ENCODE results near the gene EMC1.
"Not testable (repeated sequence)": the region's sequence is repeated elsewhere in the genome, so short reads cannot be mapped to it uniquely, and the experiment has no call there.

EMC1 gene

GRCh38 chr1:19251305-19252196, at the start of gene EMC1, which contains the start of gene MRTO4:
TSS of gene EMC1 (minus strand) at chr1:19251524. CDS start at chr1:19251509, 15 bp downstream.
TSS of gene MRTO4 (plus strand) at chr1:19251805. CDS start at chr1:19251836, 31 bp downstream.
- peak; percentile 66 to 85 for DNase-seq

- no peak for DNase-seq
Observed at GRCh38 chr1:19300211-19300610, 48.9 kb upstream of the EMC1 start.

- no peak for DNase-seq
Observed at GRCh38 chr1:19294638-19295037, 43.3 kb upstream of the EMC1 start.

- DNase-seq, result no peak
Observed at GRCh38 chr1:19289244-19289643, 37.9 kb upstream of the EMC1 start.

GRCh38 chr1:19288324-19289241, 37.3 kb upstream of the EMC1 start, which contains the start of gene AKR7A3:
TSS of gene AKR7A3 (minus strand) at chr1:19288770. CDS start at chr1:19288709, 61 bp downstream.
- not testable (repeated sequence) for DNase-seq

DNA sequence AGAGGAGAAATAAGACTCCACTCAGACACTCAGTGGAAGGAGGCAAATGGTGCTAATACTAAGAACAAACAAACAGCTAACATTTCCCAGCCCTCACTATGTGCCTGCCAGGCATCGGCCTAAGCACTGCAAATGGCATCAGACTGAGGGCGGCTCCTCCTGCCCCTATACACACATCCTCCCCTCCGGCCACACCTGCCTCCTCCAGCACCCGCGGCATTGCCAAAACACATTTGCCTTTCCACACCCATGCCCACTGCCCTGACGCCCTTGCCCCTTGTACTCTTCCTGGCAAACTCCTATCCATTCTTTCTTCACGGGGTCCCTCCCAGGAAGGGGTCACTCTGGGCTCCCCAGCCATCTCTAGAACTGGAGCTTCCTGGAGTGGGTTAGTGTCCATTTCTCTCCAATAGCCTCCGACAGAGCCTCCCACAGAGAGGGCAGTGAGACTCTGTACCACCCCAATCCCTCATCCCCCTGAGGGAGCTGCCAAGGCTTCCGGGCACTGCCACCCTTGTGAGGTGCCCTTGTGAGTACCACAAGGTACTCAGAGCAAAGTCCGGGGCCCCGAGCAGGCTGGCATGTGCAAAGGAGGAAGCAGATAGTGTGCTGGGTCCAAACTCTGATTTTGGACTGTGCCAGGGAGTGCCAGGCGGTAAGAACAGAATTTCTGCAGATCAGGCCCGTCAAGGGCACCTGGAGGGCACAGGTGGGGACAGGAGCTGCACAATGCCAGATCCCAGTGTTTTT, 36.3 kb upstream of the EMC1 start:
- DNase-seq, result no peak

- DNase-seq, result not testable (repeated sequence)
Observed at GRCh38 chr1:19285807-19286206, 34.5 kb upstream of the EMC1 start.

GRCh38 chr1:19285366-19285765, 34.0 kb upstream of the EMC1 start:
- not testable (repeated sequence) for DNase-seq

GRCh38 chr1:19284881-19285280, 33.6 kb upstream of the EMC1 start:
- DNase-seq, result no peak

DNA sequence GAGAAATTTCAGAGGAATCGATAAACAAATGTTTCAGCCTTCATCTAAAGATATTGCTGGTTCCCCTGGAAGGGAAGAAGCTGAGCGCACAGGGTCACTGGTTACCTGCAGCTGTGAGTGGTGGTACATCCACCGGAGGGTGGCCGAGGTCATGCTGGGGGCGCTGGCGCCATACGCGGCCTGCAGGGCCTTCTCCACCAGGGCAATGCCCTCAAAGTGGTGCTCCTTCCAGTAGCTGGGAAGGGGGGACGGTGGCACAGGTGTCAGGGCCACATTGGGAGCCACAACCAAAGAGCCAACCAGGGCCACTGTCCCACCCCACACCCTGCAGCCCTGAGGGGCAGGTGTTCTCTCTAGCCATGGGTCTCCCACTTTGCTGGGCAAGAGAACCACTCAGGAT, 32.6 kb upstream of the EMC1 start:
- DNase-seq, result no peak

- no peak for DNase-seq
Observed at GRCh38 chr1:19274636-19275035, 23.3 kb upstream of the EMC1 start.

DNA sequence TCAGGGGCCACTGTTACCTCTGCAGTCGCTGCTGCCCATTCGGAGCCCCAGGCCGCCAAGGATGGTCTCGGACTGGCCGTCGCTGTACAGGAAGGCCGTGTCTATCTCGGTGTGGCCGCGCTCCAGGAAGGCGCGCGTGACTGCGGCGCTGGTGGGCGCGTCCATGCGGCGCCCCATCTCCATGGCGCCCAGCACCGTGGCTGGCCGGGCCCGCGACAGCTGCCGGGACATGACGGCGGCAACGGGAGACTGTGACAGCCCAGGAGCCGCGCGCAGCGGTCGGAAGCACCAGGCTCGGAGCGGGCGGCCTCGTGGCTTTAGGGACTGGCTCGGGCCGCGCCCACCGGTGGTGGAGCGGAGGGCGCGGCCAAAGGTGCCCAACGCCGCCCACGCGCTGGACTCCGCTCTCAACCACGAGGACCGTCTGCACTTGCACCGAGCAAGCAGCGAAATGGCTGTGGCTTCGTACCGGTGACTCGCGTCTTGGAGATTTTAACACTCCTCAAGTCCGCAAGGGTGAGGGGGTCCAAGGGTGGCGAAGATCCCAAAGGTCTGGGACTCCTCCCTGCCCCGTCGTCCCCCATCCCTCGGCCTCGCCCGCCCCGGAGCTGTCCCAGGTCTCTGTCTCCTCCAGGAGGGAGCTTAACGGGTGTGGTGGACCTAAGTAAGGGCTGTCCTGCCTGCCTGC, 22.7 kb upstream of the EMC1 start:
- DNase-seq, result not testable (repeated sequence)

- DNase-seq, result no peak
Observed at GRCh38 chr1:19273106-19273843, 22.0 kb upstream of the EMC1 start.

- no peak for DNase-seq
Observed at GRCh38 chr1:19272064-19272463, 20.7 kb upstream of the EMC1 start.

DNA sequence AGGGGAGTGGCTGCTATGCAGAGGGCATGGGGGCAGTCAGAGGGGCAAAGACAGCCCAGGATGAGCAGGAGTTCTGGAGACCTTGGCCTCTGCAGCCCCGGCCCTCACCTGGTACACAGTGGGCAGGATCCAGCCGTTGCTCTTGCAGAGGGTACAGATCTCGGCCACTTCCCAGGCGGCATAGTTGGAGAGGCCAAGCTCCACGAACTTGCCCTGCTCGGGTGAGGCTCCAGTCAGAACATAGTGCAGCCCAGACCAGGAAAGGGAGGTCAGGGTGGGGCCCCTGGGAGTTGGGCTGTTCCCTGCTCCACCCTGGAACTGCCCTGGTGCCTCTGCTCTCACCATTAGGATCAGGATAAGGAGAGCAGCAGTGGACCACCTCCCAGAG, 19.0 kb upstream of the EMC1 start:
- not testable (repeated sequence) for DNase-seq

DNA sequence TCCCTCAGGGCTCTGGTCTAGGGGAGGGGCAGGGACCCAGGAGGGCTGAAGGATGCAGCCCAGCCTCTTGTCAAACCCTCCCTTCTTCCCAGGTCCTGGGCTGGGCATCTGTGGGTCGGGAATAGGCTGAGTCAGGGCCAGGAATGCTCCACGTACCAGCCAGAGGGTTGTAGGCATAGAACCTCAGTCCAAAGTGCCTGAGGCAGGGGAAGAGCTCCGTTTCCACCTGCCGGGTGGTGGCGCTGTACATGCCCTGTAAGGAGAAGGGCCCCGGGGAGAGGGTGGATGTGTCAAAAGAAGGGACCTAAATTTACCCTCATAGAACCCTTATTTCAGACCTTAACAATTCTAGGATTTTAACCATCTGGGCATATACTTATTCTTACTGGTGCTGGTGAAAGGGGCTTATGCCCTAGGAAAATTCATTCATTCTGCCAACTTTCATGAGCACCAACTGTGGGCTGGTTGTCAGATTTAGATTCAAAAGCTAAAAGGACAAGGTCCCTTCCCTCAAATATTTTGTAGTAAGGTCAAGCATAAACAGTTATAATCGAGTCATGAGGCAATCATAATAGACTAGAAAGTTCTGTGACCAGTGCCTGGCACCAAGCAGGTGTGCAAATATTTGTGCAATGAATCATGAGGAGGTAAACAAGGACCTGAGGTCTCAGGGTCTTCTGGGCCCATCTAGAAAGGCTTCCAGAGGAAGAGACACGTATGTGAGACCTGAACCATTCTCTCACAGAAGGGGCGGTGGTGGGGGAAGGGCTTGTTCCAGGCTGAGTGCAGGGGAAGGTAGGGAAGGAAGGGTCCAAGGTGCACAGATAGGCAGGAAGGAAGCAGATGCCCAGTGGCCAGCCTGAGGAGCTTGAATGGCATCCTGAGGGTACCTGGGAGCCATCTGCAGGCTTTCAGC, 18.4 kb upstream of the EMC1 start:
- DNase-seq, result not testable (repeated sequence)

DNA sequence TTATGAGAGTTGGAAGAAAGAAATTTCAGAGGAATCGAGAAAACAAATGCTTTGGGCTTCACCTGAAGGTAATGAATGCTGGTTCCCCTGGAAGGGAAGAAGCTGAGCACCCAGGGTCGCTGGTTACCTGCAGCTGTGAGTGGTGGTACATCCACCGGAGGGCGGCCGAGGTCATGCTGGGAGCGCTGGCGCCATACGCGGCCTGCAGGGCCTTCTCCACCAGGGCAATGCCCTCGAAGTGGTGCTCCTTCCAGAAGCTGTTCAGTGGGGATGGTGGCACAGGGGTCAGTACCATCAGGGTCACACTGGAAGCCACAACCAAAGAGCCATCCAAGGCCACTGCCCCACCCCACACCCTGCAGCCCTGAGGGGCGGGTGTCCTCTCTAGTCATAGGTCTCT, 17.1 kb upstream of the EMC1 start:
- DNase-seq, result no peak

- no peak for DNase-seq
Observed at GRCh38 chr1:19262744-19263143, 11.4 kb upstream of the EMC1 start.

DNA sequence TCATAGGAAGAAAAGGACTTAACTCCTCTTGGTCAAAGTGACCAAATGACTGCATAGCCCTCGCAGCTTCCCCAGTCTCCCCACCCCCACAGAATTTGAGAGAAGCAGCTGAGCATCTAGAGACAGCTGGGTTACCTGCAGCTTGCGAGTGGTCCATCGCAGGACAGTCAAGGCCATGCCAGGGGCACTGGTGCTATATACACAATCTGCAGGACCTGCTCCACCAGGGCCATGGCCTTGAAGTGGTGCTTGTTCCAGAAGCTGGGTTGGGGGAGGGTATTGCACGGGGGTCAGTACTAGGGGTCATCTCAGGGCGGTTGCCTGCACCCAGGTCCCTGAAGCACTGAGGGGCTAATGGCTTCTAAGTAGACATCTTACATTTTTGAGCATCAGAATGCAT, 10.7 kb upstream of the EMC1 start:
- no peak for DNase-seq
